HFF-Myc (cell line): ENCODE results near the gene UST.

Experiments used
- DNase-seq: peaks from one replicate; pipeline ENCODE4 v3.0.0-alpha.2; 2011; ENCODE audit warnings: low read depth; ENCODE audit errors: extremely low read depth
- H3K4me3 ChIP-seq: replicated peaks from 2 replicates; pipeline ENCODE4 v1.5.1; 2011; ENCODE audit warnings: low read depth, mild to moderate bottlenecking, control low read depth, low read length
- TF ChIP-seq, protein P1 (sequence below): IDR thresholded peaks from 2 replicates; pipeline ENCODE4 v1.5.1; 2012; ENCODE audit warnings: mild to moderate bottlenecking, low read depth, low read length, control low read depth; ENCODE audit errors: missing control alignments

The UST gene

DNA sequence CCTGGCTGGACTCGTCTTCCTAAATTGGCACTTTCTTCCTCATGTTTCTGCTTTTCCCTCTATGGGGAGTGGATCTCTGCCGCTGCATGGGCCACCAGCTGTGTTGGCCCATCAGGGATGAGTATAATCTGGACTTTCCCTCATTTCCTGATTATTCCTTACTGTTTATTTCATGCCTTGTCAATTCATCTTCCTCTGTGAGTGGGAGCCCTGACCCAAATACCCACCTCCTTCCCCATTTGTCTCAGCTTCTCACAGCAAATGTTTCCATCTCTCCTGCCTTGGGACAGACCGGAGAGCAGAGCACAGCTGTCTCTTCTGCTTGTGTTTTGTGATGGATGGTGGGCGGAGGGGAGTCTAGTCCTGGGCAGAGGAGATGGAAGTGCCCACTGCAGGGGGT is 212.7 kb downstream of the UST start:
- TF ChIP-seq, protein P1, sequence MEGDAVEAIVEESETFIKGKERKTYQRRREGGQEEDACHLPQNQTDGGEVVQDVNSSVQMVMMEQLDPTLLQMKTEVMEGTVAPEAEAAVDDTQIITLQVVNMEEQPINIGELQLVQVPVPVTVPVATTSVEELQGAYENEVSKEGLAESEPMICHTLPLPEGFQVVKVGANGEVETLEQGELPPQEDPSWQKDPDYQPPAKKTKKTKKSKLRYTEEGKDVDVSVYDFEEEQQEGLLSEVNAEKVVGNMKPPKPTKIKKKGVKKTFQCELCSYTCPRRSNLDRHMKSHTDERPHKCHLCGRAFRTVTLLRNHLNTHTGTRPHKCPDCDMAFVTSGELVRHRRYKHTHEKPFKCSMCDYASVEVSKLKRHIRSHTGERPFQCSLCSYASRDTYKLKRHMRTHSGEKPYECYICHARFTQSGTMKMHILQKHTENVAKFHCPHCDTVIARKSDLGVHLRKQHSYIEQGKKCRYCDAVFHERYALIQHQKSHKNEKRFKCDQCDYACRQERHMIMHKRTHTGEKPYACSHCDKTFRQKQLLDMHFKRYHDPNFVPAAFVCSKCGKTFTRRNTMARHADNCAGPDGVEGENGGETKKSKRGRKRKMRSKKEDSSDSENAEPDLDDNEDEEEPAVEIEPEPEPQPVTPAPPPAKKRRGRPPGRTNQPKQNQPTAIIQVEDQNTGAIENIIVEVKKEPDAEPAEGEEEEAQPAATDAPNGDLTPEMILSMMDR = no peak
- no peak overlapping the region for H3K4me3 ChIP-seq
- no peak for DNase-seq

DNA sequence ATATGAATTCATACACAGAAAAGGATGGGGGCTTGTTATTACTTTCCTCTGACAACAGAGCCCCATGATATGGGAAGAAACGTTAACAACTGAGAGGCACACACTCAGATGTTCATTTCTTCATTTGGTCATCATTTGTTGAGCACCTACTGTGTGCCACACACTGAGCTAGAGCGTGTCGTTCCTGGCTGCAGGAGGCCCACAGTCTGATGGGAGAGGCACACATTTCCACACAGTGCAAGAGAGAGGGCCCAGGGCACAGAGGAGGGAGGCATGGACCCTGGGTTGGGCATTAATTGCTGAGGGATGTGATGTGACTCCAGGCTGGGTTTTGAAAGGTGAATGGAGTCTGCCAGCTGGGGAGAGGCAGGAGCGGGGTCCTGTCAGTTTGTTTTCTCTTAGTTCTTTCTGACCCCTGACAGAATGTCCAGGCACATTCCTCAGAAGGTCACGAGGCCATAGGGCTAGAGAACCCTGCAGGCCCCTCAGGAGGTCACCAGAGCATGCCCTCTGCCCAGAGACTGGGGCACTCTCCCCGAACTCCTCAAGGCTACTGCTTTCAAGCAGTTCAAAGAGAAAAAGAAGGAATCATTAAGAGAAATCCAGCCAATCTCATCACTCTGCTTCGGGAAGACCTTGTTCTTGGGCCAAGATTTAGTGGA is 216.2 kb downstream of the UST start:
- no peak overlapping the region for H3K4me3 ChIP-seq
- TF ChIP-seq, protein P1 = no peak
- DNase-seq = no peak

- no peak overlapping the region for H3K4me3 ChIP-seq
- no peak for DNase-seq
- TF ChIP-seq, protein P1 = no peak
These were observed 216.9 kb downstream of the UST start for GRCh38 chr6:148963738-148964137.

DNA sequence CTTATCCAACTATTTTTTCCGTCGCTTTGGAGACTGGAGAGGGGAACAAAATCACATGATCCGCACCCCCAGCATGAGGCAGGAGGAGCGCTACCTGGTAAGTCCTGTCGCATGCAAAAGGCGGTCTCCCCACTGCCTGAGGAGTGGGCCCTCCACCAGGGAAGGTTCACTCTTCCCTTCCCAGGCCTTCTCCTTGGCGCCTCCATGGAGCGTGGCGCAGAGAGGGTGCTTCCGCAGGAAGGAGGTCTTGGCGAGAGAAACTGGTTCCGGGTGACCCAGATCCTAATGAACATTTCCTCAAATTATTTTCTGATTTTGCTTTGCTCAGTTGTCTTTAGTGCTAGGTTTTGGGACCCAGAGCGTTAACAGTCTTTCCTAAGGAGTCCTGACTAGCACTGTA is 217.6 kb downstream of the UST start:
- TF ChIP-seq, protein P1 = no peak
- no peak for DNase-seq
- H3K4me3 ChIP-seq = no peak overlapping the region

DNA sequence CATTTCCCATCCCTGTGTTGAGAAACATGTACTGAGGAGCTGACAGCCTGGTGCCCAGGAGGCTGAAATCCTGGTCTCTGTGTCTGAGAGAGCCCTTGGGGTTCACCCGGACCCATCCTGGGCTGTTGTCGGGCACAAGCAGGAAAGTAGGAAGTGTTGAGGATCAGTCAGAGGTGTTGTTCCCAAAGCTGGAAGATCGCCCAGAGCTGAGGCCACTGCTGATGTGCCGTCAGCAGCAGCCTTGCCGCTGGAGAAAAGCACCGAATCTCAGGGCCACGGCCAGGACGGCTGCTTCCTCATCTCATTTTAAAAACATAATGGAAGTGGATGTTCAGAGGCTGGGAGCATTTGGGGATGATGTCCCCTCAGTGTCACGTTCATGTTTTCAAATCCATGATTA is 218.5 kb downstream of the UST start:
- TF ChIP-seq, protein P1 = no peak
- no peak for DNase-seq
- no peak overlapping the region for H3K4me3 ChIP-seq

GRCh38 chr6:148967011-148967520 is 220.2 kb downstream of the UST start:
- TF ChIP-seq, protein P1 = no peak
- no peak for DNase-seq
- H3K4me3 ChIP-seq = no peak overlapping the region

DNA sequence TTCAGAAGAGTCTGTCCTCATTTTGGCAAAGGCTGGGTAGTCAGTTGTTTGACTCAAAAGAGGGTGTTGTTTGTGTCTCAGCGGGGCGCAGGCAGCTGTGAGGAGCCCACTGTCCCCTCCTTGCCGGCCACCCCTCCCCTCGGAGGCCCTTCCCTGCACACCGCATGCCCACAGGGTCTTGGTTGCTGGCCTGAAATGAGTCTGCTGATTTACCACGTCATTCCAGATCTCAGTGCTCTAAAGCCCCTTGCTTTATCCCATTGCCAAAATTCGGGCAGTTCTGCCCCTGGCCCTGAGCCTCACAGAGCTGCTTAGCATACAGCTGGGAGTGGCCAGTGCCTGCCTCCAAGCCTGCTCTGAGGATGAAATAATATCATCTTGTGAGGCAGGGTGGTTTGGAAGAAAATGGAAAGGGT is 220.7 kb downstream of the UST start:
- TF ChIP-seq, protein P1 = no peak
- DNase-seq = no peak
- no peak overlapping the region for H3K4me3 ChIP-seq
